ENCODE data around the gene OPN1SW.

- TF ChIP-seq CTCF (IDR thresholded peaks at IDR 0.05) (no peak), POLR2A (IDR thresholded peaks at IDR 0.05) (no peak)
These were observed 26.2 kb upstream of the OPN1SW start for GRCh38 chr7:128801667-128802418.
